ENCODE measurements around the gene NAT10. TPM values are rescaled to one million over a fixed set of nuclear protein-coding genes. Genes with fewer than 3 reads are reported as not detected.
"Not testable (repeated sequence)": the region's sequence is repeated elsewhere in the genome, so short reads cannot be mapped to it uniquely, and the experiment has no call there.

The NAT10 gene
- total RNA-seq, 2 experiments from 2014 or later, result 91.0 to 93.3 TPM

GRCh38 chr11:34179026-34179675 is 73.7 kb downstream of the NAT10 start:
- Mint-ChIP-seq H3K4me3 (no peak overlapping the region), H3K27me3 (ENCODE audit: low read depth) (no peaks in the 10 kb centered on the region), H3K9me3 (no peaks in the 10 kb centered on the region), H3K27ac (no peak overlapping the region), H3K4me1 (ENCODE audit: low read depth) (peaks cover 37% of the 10 kb centered on the region), H3K36me3 (ENCODE audit: low read depth) (no peaks in the 10 kb centered on the region)
- CTCF ChIA-PET, result interaction anchor here (0.6 to 1.2 kb wide), 3 partner anchors 9 to 920 kb away, joined by 3 to 5 read pairs (median 3); no protein-coding TSS in a partner anchor
- no peak for DNase-seq
- intact Hi-C loops (cut with micrococcal nuclease), result loop anchor here (10.0 kb wide), 1 partner anchor 324 kb away; no protein-coding TSS in a partner anchor

- CTCF ChIA-PET, result interaction anchor here (0.5 to 2.2 kb wide), 3 partner anchors 178 to 288 kb away, joined by 4 to 8 read pairs (median 5); partner anchors contain the start of gene ABTB2
- peaks cover 29% of the 10 kb centered on the region for H3K4me1 Mint-ChIP-seq (ENCODE audit: low read depth)
- no peak overlapping the region for H3K4me3 Mint-ChIP-seq
- intact Hi-C loops (cut with micrococcal nuclease), result no loop called here
- no peaks in the 10 kb centered on the region for H3K27me3 Mint-ChIP-seq (ENCODE audit: low read depth)
- no peaks in the 10 kb centered on the region for H3K36me3 Mint-ChIP-seq (ENCODE audit: low read depth)
- no peaks in the 10 kb centered on the region for H3K9me3 Mint-ChIP-seq
- no peak overlapping the region for H3K27ac Mint-ChIP-seq
- peak; percentile 42 for DNase-seq
Measured at GRCh38 chr11:34180040-34180813, 74.8 kb downstream of the NAT10 start.

GRCh38 chr11:34180814-34181165 is 75.4 kb downstream of the NAT10 start:
- intact Hi-C loops (cut with micrococcal nuclease); H3K9me3 Mint-ChIP-seq; H3K4me3 Mint-ChIP-seq; DNase-seq; H3K36me3 Mint-ChIP-seq (ENCODE audit: low read depth); H3K27me3 Mint-ChIP-seq (ENCODE audit: low read depth); H3K27ac Mint-ChIP-seq: not testable (repeated sequence)
- CTCF ChIA-PET, result interaction anchor here (0.5 to 2.2 kb wide), 4 partner anchors 177 to 328 kb away, joined by 3 to 8 read pairs (median 4); partner anchors contain the start of gene ABTB2
- H3K4me1 Mint-ChIP-seq (ENCODE audit: low read depth), result peaks cover 23% of the 10 kb centered on the region

GRCh38 chr11:34181251-34181650 is 75.8 kb downstream of the NAT10 start:
- H3K27me3 Mint-ChIP-seq (ENCODE audit: low read depth), result no peaks in the 10 kb centered on the region
- H3K36me3 Mint-ChIP-seq (ENCODE audit: low read depth), result no peaks in the 10 kb centered on the region
- CTCF ChIA-PET, result interaction anchor here (0.7 to 2.2 kb wide), 3 partner anchors 177 to 328 kb away, joined by 3 to 8 read pairs (median 4); partner anchors contain the start of gene ABTB2
- no peak overlapping the region for H3K27ac Mint-ChIP-seq
- H3K4me1 Mint-ChIP-seq (ENCODE audit: low read depth), result peaks cover 22% of the 10 kb centered on the region
- DNase-seq, result peak; percentile 44
- H3K4me3 Mint-ChIP-seq, result no peak overlapping the region
- intact Hi-C loops (cut with micrococcal nuclease), result no loop called here
- H3K9me3 Mint-ChIP-seq, result no peaks in the 10 kb centered on the region

- Mint-ChIP-seq H3K9me3 (no peaks in the 10 kb centered on the region), H3K27ac (no peak overlapping the region), H3K27me3 (ENCODE audit: low read depth) (no peaks in the 10 kb centered on the region), H3K4me1 (ENCODE audit: low read depth) (peaks cover 20% of the 10 kb centered on the region), H3K4me3 (no peak overlapping the region), H3K36me3 (ENCODE audit: low read depth) (no peaks in the 10 kb centered on the region)
- DNase-seq, result no peak
- intact Hi-C loops (cut with micrococcal nuclease), result loop anchor here (2.0 kb wide), 1 partner anchor 33 kb away; no protein-coding TSS in a partner anchor
- CTCF ChIA-PET, result interaction anchor here (0.7 to 2.2 kb wide), 3 partner anchors 7 to 286 kb away, joined by 3 to 8 read pairs (median 6); no protein-coding TSS in a partner anchor
Measured at GRCh38 chr11:34181856-34182405, 76.5 kb downstream of the NAT10 start.

- intact Hi-C loops (cut with micrococcal nuclease), result loop anchor here (2.0 kb wide), 1 partner anchor 32 kb away; no protein-coding TSS in a partner anchor
- no peak for DNase-seq
- no peak overlapping the region for H3K4me3 Mint-ChIP-seq
- no peaks in the 10 kb centered on the region for H3K27me3 Mint-ChIP-seq (ENCODE audit: low read depth)
- no peak overlapping the region for H3K27ac Mint-ChIP-seq
- peaks cover 20% of the 10 kb centered on the region for H3K4me1 Mint-ChIP-seq (ENCODE audit: low read depth)
- no peaks in the 10 kb centered on the region for H3K36me3 Mint-ChIP-seq (ENCODE audit: low read depth)
- CTCF ChIA-PET, result interaction anchor here (0.7 to 1.3 kb wide), 2 partner anchors 8 to 66 kb away, joined by 3 to 6 read pairs; no protein-coding TSS in a partner anchor
- H3K9me3 Mint-ChIP-seq, result no peaks in the 10 kb centered on the region
Measured at GRCh38 chr11:34182425-34182824, 77.0 kb downstream of the NAT10 start.

GRCh38 chr11:34182921-34183685 is 77.7 kb downstream of the NAT10 start:
- CTCF ChIA-PET, result interaction anchor here (0.6 to 5.8 kb wide), 4 partner anchors 8 to 154 kb away, joined by 3 to 29 read pairs (median 4); no protein-coding TSS in a partner anchor
- intact Hi-C loops (cut with micrococcal nuclease), result loop anchor here (2.0 kb wide), 1 partner anchor 32 kb away; no protein-coding TSS in a partner anchor
- H3K27me3 Mint-ChIP-seq (ENCODE audit: low read depth), result no peaks in the 10 kb centered on the region
- peak; percentile 13 for DNase-seq
- H3K9me3 Mint-ChIP-seq, result no peaks in the 10 kb centered on the region
- peaks cover 20% of the 10 kb centered on the region for H3K4me1 Mint-ChIP-seq (ENCODE audit: low read depth)
- H3K36me3 Mint-ChIP-seq (ENCODE audit: low read depth), result no peaks in the 10 kb centered on the region
- H3K4me3 Mint-ChIP-seq, result no peak overlapping the region
- no peak overlapping the region for H3K27ac Mint-ChIP-seq

- Mint-ChIP-seq H3K27me3 (ENCODE audit: low read depth) (no peaks in the 10 kb centered on the region), H3K27ac (no peak overlapping the region), H3K9me3 (no peaks in the 10 kb centered on the region), H3K4me3 (no peak overlapping the region), H3K4me1 (ENCODE audit: low read depth) (peaks cover 25% of the 10 kb centered on the region), H3K36me3 (ENCODE audit: low read depth) (no peaks in the 10 kb centered on the region)
- CTCF ChIA-PET, result interaction anchor here (0.6 to 5.8 kb wide), 3 partner anchors 9 to 284 kb away, joined by 3 to 29 read pairs (median 3); no protein-coding TSS in a partner anchor
- DNase-seq, result no peak
- intact Hi-C loops (cut with micrococcal nuclease), result loop anchor here (2.0 kb wide), 1 partner anchor 31 kb away; no protein-coding TSS in a partner anchor
Measured at GRCh38 chr11:34183848-34184391, 78.5 kb downstream of the NAT10 start.

GRCh38 chr11:34184505-34185015 is 79.1 kb downstream of the NAT10 start:
- no peaks in the 10 kb centered on the region for H3K27me3 Mint-ChIP-seq (ENCODE audit: low read depth)
- H3K36me3 Mint-ChIP-seq (ENCODE audit: low read depth), result no peaks in the 10 kb centered on the region
- intact Hi-C loops (cut with micrococcal nuclease), result no loop called here
- peaks cover 25% of the 10 kb centered on the region for H3K4me1 Mint-ChIP-seq (ENCODE audit: low read depth)
- H3K9me3 Mint-ChIP-seq, result no peaks in the 10 kb centered on the region
- DNase-seq, result no peak
- CTCF ChIA-PET, result interaction anchor here (0.7 to 5.8 kb wide), 5 partner anchors 10 to 283 kb away, joined by 3 to 29 read pairs (median 3); no protein-coding TSS in a partner anchor
- no peak overlapping the region for H3K4me3 Mint-ChIP-seq
- H3K27ac Mint-ChIP-seq, result no peak overlapping the region

- intact Hi-C loops (cut with micrococcal nuclease), result no loop called here
- Mint-ChIP-seq H3K36me3 (ENCODE audit: low read depth) (no peaks in the 10 kb centered on the region), H3K4me1 (ENCODE audit: low read depth) (peaks cover 15% of the 10 kb centered on the region), H3K4me3 (no peak overlapping the region), H3K9me3 (no peaks in the 10 kb centered on the region), H3K27ac (no peak overlapping the region), H3K27me3 (ENCODE audit: low read depth) (no peaks in the 10 kb centered on the region)
- CTCF ChIA-PET, result interaction anchor here (1.0 to 5.8 kb wide), 5 partner anchors 12 to 172 kb away, joined by 3 to 29 read pairs (median 3); partner anchors contain the start of gene ABTB2
- DNase-seq, result no peak
Measured at GRCh38 chr11:34185926-34186841, 80.8 kb downstream of the NAT10 start.
